Body of pancreas (tissue), 4 donors: ENCODE results near the gene C1RL. TPM values are rescaled to one million over a fixed set of nuclear protein-coding genes. Genes with fewer than 3 reads are reported as not detected.
A peak's percentile ranks its signal among the peaks of the same experiment; 100 is the strongest.

Experiments used
- ATAC-seq: fragments of 150-250 bp; one replicate; pipeline ENCODE4 v1.9.1; 2016
- DNase-seq, 4 donors: peaks; one replicate each; pipeline ENCODE4 v3.0.0-alpha.2; 2019
- H3K27ac ChIP-seq, 4 donors: fragments of 200-600 bp; sonication (generic); 1 replicate in 3 of 4; 2 replicates in 1 of 4; pipeline versions ENCODE4 v1.5.1 to v1.6.1; 2016 to 2019; ENCODE audit warnings: mild to moderate bottlenecking in 1 of 4, mixed read lengths in 1 of 4, moderate library complexity in 1 of 4
- H3K27me3 ChIP-seq, 2 donors: fragments of 200-600 bp; sonication (generic); one replicate each; pipeline ENCODE4 v1.6.0; 2016; ENCODE audit warnings: mild to moderate bottlenecking in 1 of 2
- H3K36me3 ChIP-seq, 2 donors: fragments of 200-600 bp; sonication (generic); replicated peaks in 1 of 2; 2 replicates each; pipeline ENCODE4 v1.5.1; 2016; ENCODE audit warnings: low read depth in 2 of 2; ENCODE audit not compliant: insufficient read depth in 1 of 2
- H3K4me1 ChIP-seq: fragments of 200-600 bp; sonication (generic); one replicate; pipeline ENCODE4 v1.6.0; 2016
- H3K4me3 ChIP-seq, 2 donors: fragments of 200-600 bp; sonication (generic); 1 replicate in 1 of 2; 2 replicates in 1 of 2; pipeline ENCODE4 v1.5.1; 2016 to 2019
- H3K9me3 ChIP-seq, 3 donors: fragments of 200-600 bp; sonication (generic); 1 replicate in 2 of 3; 2 replicates in 1 of 3; pipeline ENCODE4 v1.5.1; 2016
- POLR2A ChIP-seq, 3 donors: fragments of 450-650 bp; IDR thresholded peaks; one replicate each; pipeline ENCODE4 v1.6.1; 2016; ENCODE audit warnings: antibody characterized with exemption in 3 of 3, mild to moderate bottlenecking in 2 of 3
- WGBS, 2 donors: methylation state at CpG; one replicate each; pipeline ENCODE4 v1.1.5; 2017; 5-methylcytosine and 5-hydroxymethylcytosine counted together
- intact Hi-C: fragments of 100-400 bp; cut with DNase I; formaldehyde crosslinking; loops from one replicate; pipeline ENCODE4 v1.15.1; 2023
- total RNA-seq, 2 donors: library from RNA; depleted of rRNA; stranded (reverse); fragments of >200 nt; gene quantifications; one replicate each; pipeline ENCODE4 v1.1.0, GENCODE V29; 2016
- TF ChIP-seq, protein P1 (sequence below), 7 experiments: fragments of 450-650 bp in 4 of 7; fragments of 200-600 bp in 3 of 7; sonication (generic) in 3 of 7; IDR thresholded peaks; one replicate each; pipeline ENCODE4 v1.5.1; 2016 to 2019; ENCODE audit warnings: antibody characterized with exemption in 7 of 7

C1RL gene
- total RNA-seq, 2 donors from 2014 or later, result 64.6 to 99.6 TPM

- Histone ChIP-seq H3K4me1 (peaks cover 27% of the 10 kb centered on the region), H3K27ac (peak overlapping the region; percentile 34 to 85 (median 67)), H3K36me3 (no peaks in the 10 kb centered on the region), H3K4me3 (no peak overlapping the region), H3K27me3 (no peaks in the 10 kb centered on the region), H3K9me3 (no peaks in the 10 kb centered on the region)
- ATAC-seq (no peak), DNase-seq (peak in 1 of 4 donors; percentile 22)
- 36 to 47% methylated on average over 2 of the region's 2 CpGs for WGBS, 2 donors
- TF ChIP-seq, protein P1, sequence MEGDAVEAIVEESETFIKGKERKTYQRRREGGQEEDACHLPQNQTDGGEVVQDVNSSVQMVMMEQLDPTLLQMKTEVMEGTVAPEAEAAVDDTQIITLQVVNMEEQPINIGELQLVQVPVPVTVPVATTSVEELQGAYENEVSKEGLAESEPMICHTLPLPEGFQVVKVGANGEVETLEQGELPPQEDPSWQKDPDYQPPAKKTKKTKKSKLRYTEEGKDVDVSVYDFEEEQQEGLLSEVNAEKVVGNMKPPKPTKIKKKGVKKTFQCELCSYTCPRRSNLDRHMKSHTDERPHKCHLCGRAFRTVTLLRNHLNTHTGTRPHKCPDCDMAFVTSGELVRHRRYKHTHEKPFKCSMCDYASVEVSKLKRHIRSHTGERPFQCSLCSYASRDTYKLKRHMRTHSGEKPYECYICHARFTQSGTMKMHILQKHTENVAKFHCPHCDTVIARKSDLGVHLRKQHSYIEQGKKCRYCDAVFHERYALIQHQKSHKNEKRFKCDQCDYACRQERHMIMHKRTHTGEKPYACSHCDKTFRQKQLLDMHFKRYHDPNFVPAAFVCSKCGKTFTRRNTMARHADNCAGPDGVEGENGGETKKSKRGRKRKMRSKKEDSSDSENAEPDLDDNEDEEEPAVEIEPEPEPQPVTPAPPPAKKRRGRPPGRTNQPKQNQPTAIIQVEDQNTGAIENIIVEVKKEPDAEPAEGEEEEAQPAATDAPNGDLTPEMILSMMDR (IDR thresholded peaks at IDR 0.05), result no peak
- TF ChIP-seq POLR2A (IDR thresholded peaks at IDR 0.05), result no peak
- intact Hi-C loops, result no loop called here
Observed at GRCh38 chr12:7068994-7069346, 40.0 kb downstream of the C1RL start.

DNA sequence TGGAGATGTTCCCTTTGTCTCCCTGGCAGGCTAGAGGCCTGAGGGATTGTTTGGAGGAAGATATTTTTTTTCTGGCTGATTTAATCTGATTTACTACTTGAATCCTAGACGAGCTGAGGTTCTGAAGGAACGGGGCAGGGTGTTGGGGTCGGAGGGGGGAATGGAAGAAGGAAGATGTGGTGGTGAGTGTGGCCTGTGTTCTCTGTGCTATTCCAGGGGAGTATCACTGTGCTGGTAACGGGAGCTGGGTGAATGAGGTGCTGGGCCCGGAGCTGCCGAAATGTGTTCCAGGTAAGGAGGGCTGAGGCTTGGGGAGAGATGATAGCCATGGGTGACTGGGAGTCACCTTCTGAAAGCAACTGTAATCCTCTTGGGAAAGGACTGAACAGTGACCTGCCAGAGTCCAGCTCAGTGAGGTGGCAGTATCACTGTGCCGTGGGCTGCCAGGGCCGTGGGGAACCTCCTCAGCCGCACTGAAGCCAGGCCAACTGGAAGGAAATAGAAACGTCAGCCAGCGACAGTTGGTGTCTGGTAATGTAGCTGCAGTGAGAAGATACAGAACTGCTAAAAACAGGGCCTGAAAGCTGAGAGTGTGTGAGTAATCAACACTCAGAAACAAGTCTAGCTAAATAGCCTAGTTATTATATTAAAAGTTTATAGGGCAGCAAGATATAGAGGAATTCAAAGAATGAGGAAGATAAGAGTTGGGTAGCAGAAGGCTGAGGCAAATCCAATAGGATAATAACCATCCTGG lies 40.6 kb downstream of the C1RL start:
- no peaks in the 10 kb centered on the region for H3K36me3 ChIP-seq
- peak overlapping the region; percentile 41 to 85 (median 67) for H3K27ac ChIP-seq
- DNase-seq, result peak in 1 of 4 donors; percentile 30
- TF ChIP-seq POLR2A (IDR thresholded peaks at IDR 0.05), result no peak
- TF ChIP-seq, protein P1 (IDR thresholded peaks at IDR 0.05), result no peak
- peaks cover 27% of the 10 kb centered on the region for H3K4me1 ChIP-seq
- H3K4me3 ChIP-seq, result no peak overlapping the region
- H3K27me3 ChIP-seq, result no peaks in the 10 kb centered on the region
- no peaks in the 10 kb centered on the region for H3K9me3 ChIP-seq
- intact Hi-C loops, result no loop called here
- 51 to 57% methylated on average over 10 to 11 of the region's 11 CpGs for WGBS, 2 donors
- peak; percentile 84 for ATAC-seq

- WGBS, 2 donors, result 64 to 72% methylated on average over 6 to 7 of the region's 7 CpGs
- H3K27ac ChIP-seq, result peak overlapping the region in 3 of 4 donors; percentile 65 to 85 (median 69)
- H3K4me1 ChIP-seq, result peaks cover 27% of the 10 kb centered on the region
- TF ChIP-seq, protein P1 (IDR thresholded peaks at IDR 0.05), result no peak
- no peak for TF ChIP-seq POLR2A (IDR thresholded peaks at IDR 0.05)
- no peaks in the 10 kb centered on the region for H3K36me3 ChIP-seq
- no peaks in the 10 kb centered on the region for H3K9me3 ChIP-seq
- H3K27me3 ChIP-seq, result no peaks in the 10 kb centered on the region
- no peak for DNase-seq
- ATAC-seq, result no peak
- H3K4me3 ChIP-seq, result no peak overlapping the region
- intact Hi-C loops, result no loop called here
Observed at GRCh38 chr12:7067096-7067495, 41.9 kb downstream of the C1RL start.

DNA sequence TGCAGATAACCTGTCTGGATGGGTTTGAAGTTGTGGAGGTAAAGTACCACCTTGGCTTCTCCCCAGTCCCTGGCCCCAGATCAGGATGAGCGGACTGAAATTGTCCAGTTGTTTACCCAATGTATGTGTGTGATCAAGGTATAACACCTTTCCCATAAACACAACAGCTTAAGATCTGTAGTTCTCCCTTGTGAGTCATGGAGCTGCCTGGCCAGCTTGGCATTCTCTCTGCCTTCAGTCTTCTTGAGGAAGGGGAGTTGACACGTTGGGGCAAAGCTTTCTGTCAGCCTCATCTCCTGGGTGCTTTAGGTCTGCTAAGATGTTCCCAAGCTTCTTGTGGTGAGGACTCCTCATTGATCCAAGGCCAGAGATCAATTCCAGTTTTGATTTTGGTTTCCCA lies 42.4 kb downstream of the C1RL start:
- Histone ChIP-seq H3K4me1 (peaks cover 27% of the 10 kb centered on the region), H3K27ac (no peak overlapping the region), H3K9me3 (no peaks in the 10 kb centered on the region), H3K4me3 (no peak overlapping the region), H3K27me3 (no peaks in the 10 kb centered on the region), H3K36me3 (no peaks in the 10 kb centered on the region)
- WGBS, 2 donors, result 68 to 80% methylated on average over 2 of the region's 2 CpGs
- no peak for ATAC-seq
- DNase-seq, result no peak
- intact Hi-C loops, result no loop called here
- TF ChIP-seq, protein P1 (IDR thresholded peaks at IDR 0.05), result no peak
- no peak for TF ChIP-seq POLR2A (IDR thresholded peaks at IDR 0.05)
